Astrocyte of the cerebellum (primary cell): ENCODE results near the gene CATSPERZ.

Experiments
- DNase-seq: peaks from one replicate; pipeline ENCODE4 v3.0.0-alpha.2; 2011; ENCODE audit warnings: low read depth
- H3K4me3 ChIP-seq: 2 replicates; pipeline ENCODE4 v1.5.1; 2011; ENCODE audit warnings: mild to moderate bottlenecking, low read depth, low read length, moderate library complexity
- CTCF ChIP-seq: IDR thresholded peaks from 2 replicates; pipeline ENCODE4 v1.5.1; 2012; ENCODE audit warnings: low read length, low read depth, moderate library complexity, mild to moderate bottlenecking; ENCODE audit errors: missing control alignments
- in situ Hi-C: cut with HindIII; loops from 2 replicates; pipeline ENCODE4 v1.10.0; 2017; ENCODE audit warnings: low sequenced_read_pairs

Gene CATSPERZ

GRCh38 chr11:64351136-64351631 is 51.0 kb downstream of the CATSPERZ start:
- no peak for TF ChIP-seq CTCF
- no peak for DNase-seq
- in situ Hi-C loops, result no loop called here
- H3K4me3 ChIP-seq, result no peak overlapping the region

GRCh38 chr11:64352099-64352994 is 52.2 kb downstream of the CATSPERZ start:
- TF ChIP-seq CTCF, result no peak
- in situ Hi-C loops, result no loop called here
- DNase-seq, result no peak
- H3K4me3 ChIP-seq, result no peak overlapping the region

GRCh38 chr11:64352995-64353714 is 53.0 kb downstream of the CATSPERZ start:
- in situ Hi-C loops, result no loop called here
- DNase-seq, result no peak
- TF ChIP-seq CTCF, result no peak
- H3K4me3 ChIP-seq, result no peak overlapping the region

GRCh38 chr11:64353715-64354506 is 53.8 kb downstream of the CATSPERZ start:
- no peak for TF ChIP-seq CTCF
- DNase-seq, result no peak
- H3K4me3 ChIP-seq, result no peak overlapping the region
- in situ Hi-C loops, result no loop called here
